A549 (cell line): ENCODE measurements around the gene MDFIC. TPM values are rescaled to one million over a fixed set of nuclear protein-coding genes. Genes with fewer than 3 reads are reported as not detected.

ENCODE experiments used
- ATAC-seq, 2 experiments: fragments of 200-7000 bp in 1 of 2; fragments of >200 bp in 1 of 2; cut with Nextera tagmentation in 1 of 2; cut with Tn5 transposase in 1 of 2; 3 replicates each; pipeline versions ENCODE4 v1.8.0 to v1.9.1; 2018 to 2020; ENCODE audit warnings: mild to moderate bottlenecking in 1 of 2, moderate library complexity in 1 of 2
- CTCF ChIA-PET: fragments of 300-600 bp; sonication (Branson Sonifier 250); formaldehyde crosslinking; extraction: SDS; loops from one replicate; lab custom pipeline; 2021; ENCODE audit warnings: antibody characterized with exemption, inconsistent platforms; lab: Yijun Ruan, JAX
- POLR2A ChIA-PET: fragments of 350-600 bp; formaldehyde crosslinking; extraction: SDS; loops from one replicate; lab custom pipeline; 2021; ENCODE audit warnings: antibody characterized with exemption, inconsistent platforms; lab: Yijun Ruan, JAX
- DNase-seq, 2 experiments: peaks; one replicate each; pipeline versions ENCODE4 v3.0.0 to v3.0.0-alpha.2; 2011 to 2016; ENCODE audit warnings: low read depth in 1 of 2, low spot score in 1 of 2
- FAIRE-seq: peaks from 2 replicates; lab custom pipeline; 2011; peaks lifted over from hg19 to GRCh38; lab: Jason Lieb, UNC
- H3K27ac ChIP-seq, 2 experiments: fragments of >200 bp; sonication (Bioruptor Twin); formaldehyde crosslinking; 3 replicates each; pipeline ENCODE4 v1.5.1; 2016 to 2017
- H3K4me1 ChIP-seq: fragments of >200 bp; sonication (Bioruptor Twin); formaldehyde crosslinking; 3 replicates; pipeline ENCODE4 v1.6.1; 2016
- H3K4me2 ChIP-seq: fragments of >200 bp; sonication (Bioruptor Twin); formaldehyde crosslinking; 3 replicates; pipeline ENCODE4 v1.6.1; 2016
- H3K4me3 ChIP-seq: fragments of >200 bp; sonication (Bioruptor Twin); formaldehyde crosslinking; 3 replicates; pipeline ENCODE4 v1.5.1; 2016
- H3K9me3 ChIP-seq: fragments of >200 bp; sonication (Bioruptor Twin); formaldehyde crosslinking; 3 replicates; pipeline ENCODE4 v1.6.1; 2016
- CEBPB ChIP-seq, 2 experiments: fragments of >200 bp in 1 of 2; sonication (Bioruptor Twin) in 1 of 2; formaldehyde crosslinking in 1 of 2; IDR thresholded peaks; 2 replicates each; pipeline ENCODE4 v1.6.1; 2012 to 2016
- CHD2 ChIP-seq: fragments of 150-350 bp; IDR thresholded peaks from 2 replicates; pipeline ENCODE4 v1.6.1; 2014; ENCODE audit warnings: low read length; ENCODE audit not compliant: partially characterized antibody
- CTCF ChIP-seq: fragments of >200 bp; sonication (Bioruptor Twin); formaldehyde crosslinking; IDR thresholded peaks from 3 replicates; pipeline ENCODE4 v1.5.1; 2016
- FOXS1 ChIP-seq: fragments of 250-450 bp; sonication (Bioruptor Pico); IDR thresholded peaks from 2 replicates; pipeline ENCODE4 v1.5.0; 2020; ENCODE audit warnings: mild to moderate bottlenecking, moderate library complexity
- HEYL ChIP-seq: fragments of 250-450 bp; sonication (Bioruptor Pico); IDR thresholded peaks from 2 replicates; pipeline ENCODE4 v1.8.0; 2021; ENCODE audit warnings: mild to moderate bottlenecking, moderate library complexity
- HOXB5 ChIP-seq: fragments of 250-450 bp; sonication (Bioruptor Pico); IDR thresholded peaks from 2 replicates; pipeline ENCODE4 v1.5.0; 2020; ENCODE audit warnings: mild to moderate bottlenecking, moderate library complexity
- KDM5A ChIP-seq: fragments of 200-600 bp; sonication (generic); IDR thresholded peaks from 2 replicates; pipeline ENCODE4 v1.6.1; 2016; ENCODE audit warnings: antibody characterized with exemption, mild to moderate bottlenecking
- NPAS2 ChIP-seq: fragments of 250-450 bp; sonication (Bioruptor Pico); IDR thresholded peaks from 2 replicates; pipeline ENCODE4 v1.8.0; 2022; ENCODE audit warnings: mild to moderate bottlenecking, moderate library complexity, borderline replicate concordance
- NR3C1 ChIP-seq: fragments of >200 bp; sonication (Bioruptor Twin); formaldehyde crosslinking; IDR thresholded peaks from 3 replicates; pipeline ENCODE4 v1.6.1; 2017
- POLR2A ChIP-seq: IDR thresholded peaks from 2 replicates; pipeline ENCODE4 v1.6.1; 2012; ENCODE audit warnings: mild to moderate bottlenecking, low read length
- POLR2AphosphoS2 ChIP-seq: conservative IDR thresholded peaks from 2 replicates; pipeline ENCODE4 v1.6.1; 2012; ENCODE audit warnings: low read length, improper control_type of control experiment, inconsistent platforms
- RAD21 ChIP-seq, 2 experiments: fragments of >200 bp in 1 of 2; sonication (Bioruptor Twin) in 1 of 2; formaldehyde crosslinking in 1 of 2; IDR thresholded peaks in 1 of 2; conservative IDR thresholded peaks in 1 of 2; 2 replicates in 1 of 2; 3 replicates in 1 of 2; pipeline ENCODE4 v1.6.1; 2012 to 2018; ENCODE audit warnings: inconsistent platforms in 1 of 2
- RARB ChIP-seq: fragments of 250-450 bp; sonication (Bioruptor Pico); IDR thresholded peaks from 2 replicates; pipeline ENCODE4 v1.8.0; 2021; ENCODE audit warnings: mild to moderate bottlenecking, moderate library complexity
- RCOR1 ChIP-seq: fragments of 150-350 bp; IDR thresholded peaks from 2 replicates; pipeline ENCODE4 v1.6.1; 2014; ENCODE audit warnings: antibody characterized with exemption, low read length, low read depth
- SMC3 ChIP-seq: fragments of >200 bp; sonication (Bioruptor Twin); formaldehyde crosslinking; IDR thresholded peaks from 3 replicates; pipeline ENCODE4 v1.6.1; 2018; ENCODE audit warnings: inconsistent platforms
- SREBF2 ChIP-seq: fragments of 450-650 bp; IDR thresholded peaks from 2 replicates; pipeline ENCODE4 v1.6.1; 2014; ENCODE audit warnings: mild to moderate bottlenecking, moderate library complexity
- TP53 ChIP-seq: fragments of 250-450 bp; sonication (Bioruptor Pico); IDR thresholded peaks from 2 replicates; pipeline ENCODE4 v1.5.0; 2021; ENCODE audit warnings: mild to moderate bottlenecking, moderate library complexity
- USF2 ChIP-seq: fragments of 450-650 bp; IDR thresholded peaks from 2 replicates; pipeline ENCODE4 v1.6.1; 2014; ENCODE audit warnings: antibody characterized with exemption
- ZFP36 ChIP-seq: fragments of 450-650 bp; IDR thresholded peaks from 2 replicates; pipeline ENCODE4 v1.6.1; 2014; ENCODE audit warnings: borderline replicate concordance; ENCODE audit not compliant: partially characterized antibody
- ZNF302 ChIP-seq: fragments of 250-450 bp; sonication (Bioruptor Pico); IDR thresholded peaks from 2 replicates; pipeline ENCODE4 v1.9.0; 2021; ENCODE audit warnings: inconsistent platforms, mild to moderate bottlenecking, moderate library complexity
- ZSCAN20 ChIP-seq: fragments of 250-450 bp; sonication (Bioruptor Pico); IDR thresholded peaks from 2 replicates; pipeline ENCODE4 v1.8.0; 2022; ENCODE audit warnings: mild to moderate bottlenecking, moderate library complexity
- WGBS: methylation state at CpG from one replicate; pipeline ENCODE4 v1.1.6; 2017; ENCODE audit errors: missing lambda C conversion rate; 5-methylcytosine and 5-hydroxymethylcytosine counted together
- polyA plus RNA-seq, 4 experiments: library from polyadenylated mRNA; depleted of rRNA in 3 of 4; stranded (reverse); fragments of >200 nt; fragmentation: RNase III in 1 of 4; extraction: RNeasy Plus Mini Kit Qiagen cat#74134 plus additional on column Dnase treatment in 1 of 4; gene quantifications; 2 replicates in 3 of 4; 3 replicates in 1 of 4; pipeline ENCODE4 v1.2.3, GENCODE V29; 2011 to 2017

MDFIC gene
- polyA plus RNA-seq, 2 of the 4 experiments (the other 2 are of a cell fraction) = 19.5 to 30.6 TPM

- DNase-seq (no peak), ATAC-seq (no peak), FAIRE-seq (no peak)
- Histone ChIP-seq H3K9me3 (no peaks in the 10 kb centered on the region), H3K4me3 (no peak overlapping the region), H3K27ac (no peak overlapping the region), H3K4me1 (peaks cover 14% of the 10 kb centered on the region), H3K4me2 (no peak overlapping the region)
- POLR2A ChIA-PET = no interaction called here
- CTCF ChIA-PET = interaction anchor here (1.0 kb wide), 1 partner anchor 17 kb away, joined by 3 read pairs; no protein-coding TSS in a partner anchor
- TF ChIP-seq ZSCAN20 (CRISPR knock-in tag) (no peak), HEYL (CRISPR knock-in tag) (no peak), NR3C1 (no peak), RCOR1 (no peak), POLR2AphosphoS2 (no peak), CHD2 (no peak), KDM5A (no peak), RARB (CRISPR knock-in tag) (no peak)
Observed at GRCh38 chr7:114925434-114925833, 3.5 kb downstream of the MDFIC start.

GRCh38 chr7:114928060-114928459 is 6.2 kb downstream of the MDFIC start:
- Histone ChIP-seq H3K9me3 (no peaks in the 10 kb centered on the region), H3K4me1 (peaks cover 14% of the 10 kb centered on the region), H3K4me3 (no peak overlapping the region), H3K4me2 (no peak overlapping the region), H3K27ac (no peak overlapping the region)
- 100% methylated on average over 1 of the region's 2 CpGs for WGBS
- FAIRE-seq (no peak), ATAC-seq (no peak), DNase-seq (no peak)
- CTCF ChIA-PET = no interaction called here
- TF ChIP-seq TP53 (CRISPR knock-in tag) (no peak), NPAS2 (CRISPR knock-in tag) (no peak), SREBF2 (no peak), CTCF (no peak), HOXB5 (CRISPR knock-in tag) (no peak), ZFP36 (no peak), FOXS1 (CRISPR knock-in tag) (no peak), USF2 (no peak)
- POLR2A ChIA-PET = no interaction called here

- H3K4me2 ChIP-seq = no peak overlapping the region
- H3K27ac ChIP-seq = no peak overlapping the region
- FAIRE-seq = no peak
- peak in 1 of 2 experiments; percentile 11 for DNase-seq
- 86% methylated on average over 1 of the region's 1 CpG for WGBS
- ATAC-seq = no peak
- POLR2A ChIA-PET = no interaction called here
- H3K9me3 ChIP-seq = no peaks in the 10 kb centered on the region
- CTCF ChIA-PET = no interaction called here
- no peak overlapping the region for H3K4me3 ChIP-seq
- 0 out of 3 replicates have a peak, but pooled peaks have one; percentile 8 for TF ChIP-seq CTCF
- TF ChIP-seq KDM5A = no peak
- TF ChIP-seq POLR2A = no peak
- TF ChIP-seq USF2 = no peak
- no peak for TF ChIP-seq CEBPB (IDR thresholded peaks at IDR 0.05)
- peak in 1 of 2 experiments; percentile 19; a peak in 1 of 5 replicates for TF ChIP-seq RAD21 (conservative IDR thresholded peaks at IDR 0.05 in 1 of 2, IDR thresholded peaks at IDR 0.05 in 1 of 2)
- no peak for TF ChIP-seq ZNF302
- no peak for TF ChIP-seq SMC3
- H3K4me1 ChIP-seq = peaks cover 11% of the 10 kb centered on the region; the same call in 2 of the 3 replicates
Observed at GRCh38 chr7:114929570-114929969, 7.7 kb downstream of the MDFIC start.
